Right ventricle myocardium superior (tissue), 1 donor: ENCODE measurements around the gene TOMM6. TPM values are rescaled to one million over a fixed set of nuclear protein-coding genes. Genes with fewer than 3 reads are reported as not detected.

Source experiments
- ATAC-seq: fragments of 200-7000 bp; cut with Tn5 transposase; one replicate; pipeline ENCODE4 v1.9.1; 2020; ENCODE audit warnings: mild to moderate bottlenecking; ENCODE audit not compliant: poor library complexity
- DNase-seq: peaks from one replicate; pipeline ENCODE4 v3.0.0-alpha.2; 2020
- intact Hi-C: fragments of 100-400 bp; cut with DNase I; formaldehyde crosslinking; loops from one replicate; pipeline ENCODE4 v1.11.2; 2022
- total RNA-seq: library from RNA; stranded (reverse); fragmentation: NEBNext Ultra II Directional; extraction: Animal tissue kit (Norgen Biotek cat#: 25700); gene quantifications from one replicate; pipeline ENCODE4 v1.2.1, GENCODE V29; 2021
- donor health status: DM: no; HTN: yes; CAD: no; lungs with severe emphysema.

The TOMM6 gene
- total RNA-seq, 1 donor from 2014 or later, result 218 TPM

GRCh38 chr6:41779788-41780550 is 7.5 kb upstream of the TOMM6 start, which contains the start of gene FRS3:
FRS3 (minus strand) TSS chr6:41779900; CDS start chr6:41776987, 2,913 bp downstream.
- peak; percentile 99 for DNase-seq
- intact Hi-C loops, result loop anchor here (5.0 to 10.0 kb wide), 3 partner anchors 175 to 385 kb away; no protein-coding TSS in a partner anchor
- peak; percentile 96 for ATAC-seq

GRCh38 chr6:41780551-41781365 is 6.7 kb upstream of the TOMM6 start, which contains the start of gene PRICKLE4:
PRICKLE4 (plus strand) TSS chr6:41780782; CDS start chr6:41783474, 2,692 bp downstream.
- ATAC-seq (peak; percentile 53), DNase-seq (peak; percentile 69)
- intact Hi-C loops, result no loop called here

- intact Hi-C loops, result no loop called here
- DNase-seq (peak; percentile 53), ATAC-seq (no peak)
These were observed 6.1 kb upstream of the TOMM6 start for GRCh38 chr6:41781366-41781730.

GRCh38 chr6:41783106-41783780 is 4.3 kb upstream of the TOMM6 start:
- DNase-seq (peak; percentile 5), ATAC-seq (no peak)
- intact Hi-C loops, result no loop called here

- DNase-seq (peak; percentile 38), ATAC-seq (no peak)
- intact Hi-C loops, result loop anchor here (5.0 kb wide), 2 partner anchors 153 to 263 kb away; no protein-coding TSS in a partner anchor
These were observed 2.8 kb upstream of the TOMM6 start for GRCh38 chr6:41784581-41785171.

- DNase-seq (peak; percentile 62), ATAC-seq (peak; percentile 4)
- intact Hi-C loops, result loop anchor here (5.0 kb wide), 2 partner anchors 152 to 262 kb away; no protein-coding TSS in a partner anchor
These were observed 2.2 kb upstream of the TOMM6 start for GRCh38 chr6:41785254-41785653.

- DNase-seq, result peak; percentile 62
- peak; percentile 4 for ATAC-seq
- intact Hi-C loops, result loop anchor here (2.0 to 5.0 kb wide), 3 partner anchors 135 to 261 kb away; partner anchors contain the start of genes BYSL and MED20
These were observed 1.6 kb upstream of the TOMM6 start for GRCh38 chr6:41785689-41786450.

GRCh38 chr6:41786451-41787218 is 859 bp upstream of the TOMM6 start:
- ATAC-seq (peak; percentile 92), DNase-seq (peak; percentile 94)
- intact Hi-C loops, result loop anchor here (2.0 to 5.0 kb wide), 3 partner anchors 134 to 261 kb away; partner anchors contain the start of genes BYSL and MED20

- intact Hi-C loops, result loop anchor here (5.0 kb wide), 2 partner anchors 148 to 258 kb away; no protein-coding TSS in a partner anchor
- no peak for ATAC-seq
- no peak for DNase-seq
These were observed 1.9 kb downstream of the TOMM6 start for GRCh38 chr6:41789390-41789724.

- intact Hi-C loops, result loop anchor here (10.0 kb wide), 1 partner anchor 105 kb away; the partner anchor contains the start of gene USP49
- no peak for DNase-seq
- no peak for ATAC-seq
These were observed 2.6 kb downstream of the TOMM6 start for GRCh38 chr6:41790045-41790444.

- intact Hi-C loops, result loop anchor here (10.0 kb wide), 1 partner anchor 103 kb away; the partner anchor contains the start of gene USP49
- no peak for DNase-seq
- no peak for ATAC-seq
These were observed 3.8 kb downstream of the TOMM6 start for GRCh38 chr6:41791305-41791704.

- intact Hi-C loops, result loop anchor here (10.0 kb wide), 1 partner anchor 103 kb away; the partner anchor contains the start of gene USP49
- no peak for ATAC-seq
- DNase-seq, result peak; percentile 42
These were observed 4.5 kb downstream of the TOMM6 start for GRCh38 chr6:41791984-41792383.

- intact Hi-C loops, result loop anchor here (10.0 kb wide), 1 partner anchor 98 kb away; the partner anchor contains the start of gene USP49
- ATAC-seq (no peak), DNase-seq (no peak)
These were observed 9.0 kb downstream of the TOMM6 start for GRCh38 chr6:41796474-41796873.

GRCh38 chr6:41798901-41799558 is 11.5 kb downstream of the TOMM6 start:
- intact Hi-C loops, result loop anchor here (10.0 kb wide), 1 partner anchor 96 kb away; the partner anchor contains the start of gene USP49
- DNase-seq (no peak), ATAC-seq (no peak)

GRCh38 chr6:41799559-41799911 is 12.0 kb downstream of the TOMM6 start:
- ATAC-seq, result no peak
- intact Hi-C loops, result loop anchor here (10.0 kb wide), 1 partner anchor 95 kb away; the partner anchor contains the start of gene USP49

GRCh38 chr6:41801380-41801779 is 13.9 kb downstream of the TOMM6 start:
- DNase-seq, result no peak
- intact Hi-C loops, result no loop called here
- no peak for ATAC-seq

More at GRCh38 chr6:41799559-41799911, 12.0 kb downstream of the TOMM6 start:
- DNase-seq, result no peak
